Suprapubic skin (tissue), 2 donors: ENCODE measurements around the gene BMERB1.

ENCODE experiments used
- EP300 ChIP-seq: sonication (generic); formaldehyde crosslinking; IDR thresholded peaks from one replicate; pipeline ENCODE4 v1.6.1; 2017; ENCODE audit warnings: antibody characterized with exemption
- POLR2A ChIP-seq, 2 donors: fragments of 450-650 bp; IDR thresholded peaks; one replicate each; pipeline ENCODE4 v1.6.1; 2017; ENCODE audit warnings: antibody characterized with exemption in 2 of 2, mild to moderate bottlenecking in 2 of 2, moderate library complexity in 2 of 2

GRCh38 chr16:15602285-15603044 lies 168.1 kb downstream of the BMERB1 start:
- TF ChIP-seq EP300 (no peak), POLR2A (IDR thresholded peaks at IDR 0.05) (no peak)
